HG02678 (cell line): Measurements from ENCODE around the gene AKAP8.
"Not testable (repeated sequence)": the region's sequence is repeated elsewhere in the genome, so short reads cannot be mapped to it uniquely, and the experiment has no call there.

Source experiments
- ATAC-seq: cut with Tn5 transposase; IDR thresholded peaks from one replicate; pipeline ENCODE4 v1.9.1; 2021; ENCODE audit warnings: mild to moderate bottlenecking, moderate library complexity; ENCODE audit not compliant: unreplicated experiment

Gene AKAP8

DNA sequence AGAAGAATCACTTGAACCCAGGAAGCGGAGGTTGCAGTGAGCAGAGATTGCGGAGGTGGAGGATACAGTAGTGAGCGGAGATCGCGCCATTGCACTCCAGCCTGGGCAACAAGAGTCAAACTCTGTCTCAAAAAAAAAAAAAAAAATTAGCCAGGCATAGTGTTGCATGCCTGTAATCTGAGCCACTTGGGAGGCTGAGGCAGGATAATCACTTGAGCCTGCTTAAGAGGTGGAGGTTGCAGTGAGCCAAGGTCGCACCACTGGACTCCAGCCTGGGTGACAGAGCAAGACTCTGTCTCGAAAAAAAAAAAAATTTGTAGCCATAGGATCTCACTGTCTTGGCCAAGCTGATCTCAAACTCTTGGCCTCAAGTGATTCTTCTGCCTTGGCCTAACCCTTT is 43.6 kb downstream of the AKAP8 start:
- not testable (repeated sequence) for ATAC-seq

DNA sequence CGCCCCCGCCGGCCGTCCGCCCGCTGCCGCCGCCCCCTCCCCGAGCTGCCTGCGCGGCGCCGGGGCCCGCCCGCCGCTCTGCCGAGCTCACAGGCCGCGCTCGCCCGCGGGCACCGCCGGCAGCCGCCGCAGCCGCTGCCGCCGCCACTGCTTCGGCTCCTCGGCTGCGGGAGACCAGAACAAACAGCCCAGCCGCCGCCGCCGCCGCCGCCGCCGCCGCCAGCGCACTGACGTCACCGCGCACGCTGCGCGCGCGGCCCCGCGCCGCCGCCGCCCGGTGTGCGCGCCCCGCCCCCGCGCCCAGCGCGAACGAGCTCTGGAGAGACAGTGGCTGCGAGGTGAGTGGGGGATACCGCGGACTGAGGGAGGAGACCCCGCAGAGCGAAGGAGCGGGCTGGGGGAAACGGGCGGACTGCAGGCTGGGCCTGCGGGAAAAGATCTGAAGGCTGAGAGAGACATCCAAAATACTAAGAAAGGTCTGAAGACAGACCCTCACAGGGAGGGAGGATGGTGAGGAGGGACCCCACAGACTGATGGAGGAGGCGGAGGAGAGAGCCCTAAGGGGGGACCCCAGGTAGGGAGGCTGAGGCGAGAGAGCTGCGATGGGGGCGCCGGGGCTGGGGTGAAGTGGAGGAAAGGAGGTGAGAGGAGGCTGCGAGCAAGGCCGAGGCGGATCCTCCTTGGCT is 47.1 kb downstream of the AKAP8 start, which contains the start of gene BRD4:
Gene BRD4 (minus strand): TSS at position 229 of the 686 bp plus-strand sequence. CDS start 59,440 bp downstream, outside the sequence.
- ATAC-seq: peak; percentile 59

DNA sequence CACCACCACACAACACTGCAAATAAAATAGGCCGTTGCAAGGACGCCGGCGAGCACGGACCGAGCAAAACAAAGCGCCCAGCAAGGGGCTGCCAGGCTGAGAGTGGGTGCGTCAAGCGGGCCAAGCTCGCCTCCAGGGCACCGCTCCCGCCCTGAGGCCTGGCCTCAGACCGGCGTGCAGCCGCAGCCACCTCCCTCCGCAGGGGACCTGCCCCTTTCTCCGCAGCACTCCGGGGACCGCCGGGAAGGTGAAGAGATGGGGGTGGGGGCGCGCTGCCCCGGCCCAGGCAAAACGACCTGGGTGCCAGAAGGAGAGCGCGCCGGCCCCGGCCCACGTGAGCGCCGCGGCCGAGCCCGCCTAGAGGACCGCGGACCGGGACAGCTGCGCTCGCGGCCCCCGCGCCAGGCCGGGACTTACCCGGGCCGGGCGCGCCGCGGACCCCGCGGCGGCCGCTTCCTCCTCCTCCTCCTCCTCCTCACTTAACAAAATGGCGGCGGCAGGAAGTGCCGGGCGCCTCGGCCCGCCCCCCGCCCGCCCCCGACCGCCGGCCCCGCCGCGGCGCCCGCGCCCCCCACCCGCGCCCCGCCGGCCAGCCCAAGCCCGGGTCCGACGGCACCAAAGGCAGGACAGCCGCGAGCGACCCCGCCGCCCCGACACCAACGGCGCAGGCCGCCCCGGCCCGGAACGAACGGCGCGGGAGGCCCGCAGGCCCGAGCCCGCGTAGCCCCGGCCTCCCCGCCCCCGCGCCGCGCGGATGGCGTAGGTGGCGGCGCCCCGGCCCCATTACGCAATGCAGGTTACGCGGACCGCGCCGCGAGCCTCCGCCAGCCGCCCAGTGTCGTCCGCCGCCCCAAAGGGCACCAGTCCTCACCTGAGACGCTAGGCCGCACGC is 47.9 kb downstream of the AKAP8 start:
- ATAC-seq: peak; percentile 49

DNA sequence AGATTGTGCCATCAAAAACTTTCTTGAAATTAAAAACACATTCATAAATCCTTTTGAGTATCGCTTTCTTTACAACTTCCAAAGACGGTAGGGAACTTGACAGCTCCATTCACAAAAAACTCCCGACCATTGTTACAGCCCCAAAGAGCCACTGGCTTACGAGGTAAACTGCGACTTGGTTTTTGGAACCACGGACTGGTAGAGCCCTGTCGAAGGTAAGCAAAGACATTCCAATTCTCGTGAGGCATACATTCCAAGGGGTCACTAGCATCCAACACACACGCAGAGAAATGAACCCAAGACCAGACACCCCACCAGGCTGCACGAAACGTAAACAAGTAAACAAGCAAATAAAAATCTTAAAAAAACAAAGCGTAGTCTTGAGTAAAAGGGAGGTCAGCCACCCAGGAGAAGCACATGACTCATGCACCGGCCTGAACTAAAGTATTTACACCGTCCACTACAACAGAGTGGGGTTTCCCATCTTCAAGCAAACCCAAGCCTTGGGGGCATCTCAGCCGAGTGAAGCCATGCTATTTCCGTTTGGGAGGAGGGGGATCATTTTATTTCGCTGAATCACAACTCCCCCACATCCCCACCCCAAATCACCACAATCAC is 48.7 kb downstream of the AKAP8 start:
- no peak for ATAC-seq

DNA sequence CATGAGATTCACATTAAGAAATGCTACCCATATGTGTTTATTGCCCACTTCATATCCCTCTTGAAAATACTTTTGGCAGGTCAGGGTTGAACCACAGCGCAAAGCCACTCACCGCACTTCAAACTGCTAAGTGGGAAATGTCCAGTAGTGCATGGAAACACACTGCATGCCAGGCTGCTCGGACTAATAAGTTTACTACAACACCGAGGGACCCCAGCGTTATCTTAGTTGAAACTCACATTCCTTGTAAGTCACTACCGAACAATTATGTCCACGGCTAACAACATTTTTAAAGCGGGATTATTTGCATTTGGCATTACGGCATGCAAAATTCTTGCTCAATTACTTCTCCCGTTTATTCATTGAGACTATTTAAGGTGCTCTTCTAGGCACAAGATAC is 51.3 kb downstream of the AKAP8 start:
- no peak for ATAC-seq

DNA sequence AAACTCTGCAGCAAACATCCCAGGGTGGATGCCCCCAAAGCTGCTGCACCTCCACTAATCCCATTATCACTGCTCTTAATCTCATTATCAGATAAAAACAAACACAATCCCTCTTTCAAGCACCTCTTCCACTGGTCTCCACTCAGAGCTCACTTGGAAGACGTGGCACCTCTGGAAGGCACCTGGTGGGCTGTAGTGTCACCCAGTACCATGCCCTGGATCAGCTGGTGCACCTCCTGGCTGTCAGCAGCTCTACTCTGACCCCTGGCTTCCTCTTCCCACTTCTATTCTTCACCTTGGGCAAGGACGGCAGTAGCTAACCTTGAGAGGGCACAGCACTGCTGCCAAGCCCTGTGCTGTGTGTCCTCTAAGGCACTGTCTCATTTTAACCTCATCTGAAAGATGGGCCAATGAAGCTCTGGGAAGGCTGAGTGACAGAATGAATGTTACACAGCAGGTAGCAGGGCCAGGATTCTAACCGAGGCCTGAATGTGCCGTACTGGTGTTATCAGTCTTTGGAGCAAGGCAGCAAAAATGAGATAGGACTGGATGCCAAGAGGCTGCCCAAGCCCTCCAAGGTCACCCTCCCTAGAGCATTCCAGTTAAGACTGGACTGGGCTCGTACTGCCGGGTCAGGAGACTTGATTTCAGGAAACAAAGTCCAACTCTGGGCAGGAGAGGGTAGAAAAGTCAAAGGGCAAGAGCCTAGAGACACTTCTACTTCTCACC is 54.6 kb downstream of the AKAP8 start:
- no peak for ATAC-seq

DNA sequence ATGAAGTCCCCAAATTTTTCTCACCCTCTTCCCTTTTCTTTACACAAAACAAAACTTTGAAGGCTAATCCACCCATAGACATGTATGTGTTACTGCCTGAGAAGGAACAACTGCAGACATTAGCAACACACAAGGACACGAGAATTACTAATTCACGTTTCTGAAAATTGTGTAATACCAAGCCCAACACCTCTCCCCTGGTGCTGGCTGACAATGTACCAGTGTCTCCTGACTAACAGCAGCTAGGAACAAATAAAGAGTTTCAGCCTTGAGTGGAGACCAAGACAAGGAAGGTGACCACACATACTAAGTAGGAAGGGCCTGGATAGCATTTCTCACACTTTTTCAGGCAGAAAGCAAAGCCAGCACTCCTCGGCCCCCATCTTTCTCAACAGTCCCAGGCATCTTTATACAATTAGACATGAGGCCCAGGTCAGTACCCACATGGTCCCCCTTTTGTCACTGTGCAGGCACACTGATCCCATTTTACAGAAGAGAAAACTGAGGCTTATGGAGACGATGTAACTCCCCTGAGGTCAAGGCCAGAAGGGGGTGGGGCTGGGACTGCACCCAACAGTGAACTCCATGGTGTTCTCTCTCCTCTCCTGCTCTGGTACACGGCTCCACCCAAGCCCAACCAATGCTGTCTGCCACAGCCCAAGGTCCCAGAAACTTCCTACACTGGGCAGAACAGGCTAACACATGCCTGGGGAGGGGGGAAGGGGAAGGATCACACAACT is 55.9 kb downstream of the AKAP8 start:
- no peak for ATAC-seq

DNA sequence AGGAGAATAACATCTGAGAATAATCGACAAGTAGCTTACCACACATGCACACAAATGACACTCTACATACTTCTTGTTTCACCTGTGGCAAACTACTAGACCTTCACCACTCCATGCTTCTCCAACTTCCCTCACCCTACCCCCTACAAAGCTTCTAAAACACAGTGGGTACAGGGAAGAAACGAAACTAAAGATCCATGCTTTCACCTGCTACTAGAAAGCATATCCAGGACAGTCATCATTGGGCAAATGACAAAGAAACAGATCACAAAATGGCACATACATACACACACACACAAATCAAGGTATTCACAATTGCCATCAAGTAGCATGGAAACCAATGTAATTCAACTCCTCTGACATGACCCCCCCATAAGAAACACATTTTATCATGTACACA is 57.8 kb downstream of the AKAP8 start:
- ATAC-seq: no peak

DNA sequence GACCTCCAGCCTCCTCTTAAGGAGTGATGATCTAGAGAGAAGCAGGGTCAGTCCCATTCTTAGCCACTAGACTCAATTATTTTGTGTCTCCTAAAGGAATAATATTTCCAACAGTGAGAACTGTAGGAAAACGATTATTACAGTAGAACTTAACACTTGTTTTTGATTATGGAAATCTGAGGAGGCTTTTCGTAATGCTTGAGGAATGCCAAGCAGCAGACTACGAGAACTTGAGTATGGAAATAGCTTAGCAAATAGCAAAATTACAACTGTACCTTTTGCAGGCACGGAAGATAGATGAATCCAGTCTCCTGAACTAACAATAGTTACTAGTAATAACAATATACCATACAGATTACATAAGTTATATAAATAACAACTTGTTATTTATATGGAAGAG is 59.5 kb downstream of the AKAP8 start:
- ATAC-seq: no peak

DNA sequence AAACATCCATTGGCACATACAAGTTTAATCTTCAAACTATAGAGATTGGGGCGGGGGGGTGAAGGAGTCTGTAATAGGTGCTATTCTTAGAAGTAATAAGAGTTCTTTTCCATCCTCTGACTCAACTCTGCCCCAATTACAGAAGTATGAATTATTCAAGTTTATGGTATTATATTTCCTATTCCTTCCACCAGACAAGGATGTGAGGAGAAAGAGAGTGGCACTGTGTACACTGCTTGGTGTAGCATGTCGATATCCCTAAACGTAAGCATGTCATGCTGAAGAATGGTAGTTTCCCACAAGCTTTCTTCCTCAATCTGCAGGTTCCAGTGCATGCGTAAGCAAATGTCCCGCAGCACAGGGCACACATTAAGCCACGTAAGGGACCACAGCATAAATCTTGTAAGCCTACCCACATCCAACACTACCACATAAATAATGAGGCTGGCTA is 61.3 kb downstream of the AKAP8 start:
- no peak for ATAC-seq

DNA sequence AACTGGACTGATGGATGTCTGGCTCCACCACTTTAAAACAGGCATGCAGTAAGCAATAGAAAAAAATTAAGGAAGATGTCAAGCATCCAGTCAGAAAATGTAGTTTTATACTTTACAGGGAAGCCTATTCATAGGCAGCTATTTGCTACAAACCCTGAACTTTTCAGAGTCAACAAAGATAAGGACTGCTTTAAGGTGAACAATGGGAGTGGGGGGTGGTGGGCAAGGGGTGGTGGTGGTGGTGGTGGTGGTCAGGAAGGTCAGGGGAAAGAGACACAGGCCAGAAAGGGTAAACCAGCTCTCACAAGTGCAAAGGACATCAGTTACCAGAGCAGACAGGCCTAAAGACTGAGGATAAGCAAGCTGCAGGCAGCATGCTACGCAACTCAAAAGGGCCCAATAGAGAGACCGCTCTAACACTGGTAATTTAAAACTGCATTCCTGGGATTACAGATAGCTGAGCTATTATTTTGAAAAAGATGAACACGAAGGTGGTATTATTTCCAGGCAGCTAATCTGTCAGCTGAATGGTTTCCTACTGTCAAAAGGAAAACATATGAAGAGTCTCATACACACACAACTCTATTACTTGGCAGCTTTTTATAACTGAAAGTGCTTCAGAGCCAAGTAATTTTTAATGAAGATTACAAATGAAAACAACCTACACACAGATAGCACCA is 62.1 kb downstream of the AKAP8 start:
- ATAC-seq: no peak

DNA sequence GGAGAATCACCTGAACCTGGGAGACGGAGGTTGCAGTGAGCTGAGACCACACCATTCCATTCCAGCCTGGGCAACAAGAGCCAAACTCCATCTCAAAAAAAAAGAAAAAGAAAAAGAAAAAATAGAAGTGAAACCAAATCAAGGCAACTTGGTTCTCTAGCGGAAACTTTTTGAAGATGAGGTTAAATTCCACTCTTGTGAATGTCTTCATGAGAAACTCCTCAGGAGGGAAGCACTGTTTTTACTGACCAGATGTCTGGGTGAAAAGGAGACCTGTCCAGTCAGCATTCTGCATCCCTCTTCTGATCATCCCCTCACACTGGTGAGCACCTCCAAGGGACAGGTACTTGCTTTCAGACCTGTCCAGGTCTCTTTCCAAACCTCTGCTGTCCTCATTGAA is 63.1 kb downstream of the AKAP8 start:
- no peak for ATAC-seq

DNA sequence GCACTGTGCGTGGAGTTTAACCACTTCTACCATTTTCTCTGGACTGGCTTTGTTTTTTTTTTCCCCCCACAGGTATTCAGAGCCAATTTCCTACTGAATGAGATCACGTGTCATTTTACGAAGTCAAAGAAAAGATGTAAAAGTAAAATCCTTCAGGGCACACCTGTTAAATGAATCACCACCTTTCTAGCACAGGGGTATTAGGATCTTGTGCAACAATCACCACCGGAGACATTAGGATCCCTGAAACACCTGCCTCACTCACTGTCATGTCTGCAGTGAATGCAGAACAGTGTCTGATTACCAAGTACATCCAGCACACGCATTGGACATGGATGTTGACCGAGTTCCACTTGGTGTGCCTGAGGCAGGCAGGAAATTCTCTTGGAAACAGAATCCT is 64.5 kb downstream of the AKAP8 start:
- ATAC-seq: no peak

DNA sequence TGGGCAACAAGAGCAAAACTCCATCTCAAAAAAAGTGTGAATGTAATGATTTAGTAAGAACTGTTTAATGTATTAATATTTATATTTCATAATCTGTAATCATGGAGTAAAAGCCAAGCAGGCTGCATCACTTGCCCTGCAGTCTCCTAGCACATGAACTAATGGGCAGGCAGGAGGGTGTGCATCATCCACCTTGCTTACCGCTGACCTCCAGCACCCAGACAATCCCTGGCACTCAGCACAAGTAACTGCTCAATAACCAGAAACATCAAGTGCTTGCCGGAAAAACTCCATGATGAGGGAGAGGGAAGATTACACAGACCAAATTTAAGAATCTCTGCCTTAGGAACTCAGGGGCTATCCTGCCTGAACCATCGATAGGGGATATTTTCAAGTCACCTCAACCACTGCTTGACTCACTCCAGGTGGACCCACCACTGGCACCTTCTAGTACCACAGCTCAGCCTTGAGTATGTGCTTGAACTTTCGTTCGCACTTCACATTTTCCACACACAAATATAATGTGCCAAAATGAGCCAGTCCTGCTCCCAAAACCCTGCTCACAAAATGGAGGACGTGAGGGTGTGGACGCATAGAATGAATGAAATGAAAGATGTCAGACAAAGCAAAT is 65.8 kb downstream of the AKAP8 start:
- ATAC-seq: no peak

DNA sequence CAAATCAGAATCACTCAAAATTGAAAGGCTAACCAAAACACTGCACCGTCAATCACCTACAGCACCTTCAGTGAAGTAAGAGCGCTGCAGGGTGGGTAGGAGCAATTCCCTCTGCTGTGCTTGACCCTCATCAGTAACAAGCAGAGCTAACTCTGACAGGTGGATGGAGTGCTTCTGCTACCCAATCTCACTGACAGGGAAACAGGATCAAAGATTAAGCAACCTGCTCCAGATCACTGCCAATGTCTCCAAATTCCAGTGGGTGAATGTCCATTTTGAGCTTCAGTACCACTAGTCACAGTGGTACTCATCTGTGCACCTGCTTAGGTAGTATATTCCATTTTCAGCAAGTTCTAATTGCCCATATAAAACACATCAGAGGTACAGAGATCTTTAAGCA is 72.4 kb downstream of the AKAP8 start:
- ATAC-seq: no peak

DNA sequence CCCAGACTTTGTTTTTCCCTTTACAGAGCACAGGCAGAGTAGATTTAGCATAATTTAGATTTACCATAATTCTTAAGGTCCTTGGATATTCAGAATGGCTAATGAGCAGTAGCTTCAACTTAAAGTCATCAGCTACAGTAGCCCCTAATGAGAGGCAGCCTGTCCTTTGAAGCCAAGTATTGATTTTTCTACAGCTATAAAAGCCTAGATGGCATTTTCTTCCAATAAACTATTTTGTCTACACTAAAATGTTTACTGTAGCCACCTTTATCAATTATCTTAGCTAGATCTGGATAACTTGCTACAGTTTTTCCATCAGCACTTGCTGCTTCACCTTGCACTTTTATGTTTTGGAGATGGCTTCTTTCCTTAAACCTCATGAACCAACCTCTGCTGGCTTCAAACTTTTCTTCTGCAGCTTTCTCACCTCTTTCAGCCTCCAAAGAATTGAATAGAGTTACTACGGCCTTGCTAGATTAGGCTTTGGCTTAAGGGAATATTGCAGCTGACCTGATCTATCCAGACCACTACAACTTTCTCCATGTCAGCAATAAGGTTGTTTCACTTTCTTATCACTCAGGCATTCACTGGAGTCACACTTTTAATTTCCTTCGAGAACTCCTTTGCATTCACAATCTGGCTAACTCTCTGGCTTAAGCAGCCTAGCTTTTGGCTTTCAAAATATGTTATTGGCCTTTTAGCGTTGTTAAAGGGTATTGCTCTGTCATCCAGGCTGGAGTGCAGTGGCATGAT is 73.8 kb downstream of the AKAP8 start:
- ATAC-seq: no peak

DNA sequence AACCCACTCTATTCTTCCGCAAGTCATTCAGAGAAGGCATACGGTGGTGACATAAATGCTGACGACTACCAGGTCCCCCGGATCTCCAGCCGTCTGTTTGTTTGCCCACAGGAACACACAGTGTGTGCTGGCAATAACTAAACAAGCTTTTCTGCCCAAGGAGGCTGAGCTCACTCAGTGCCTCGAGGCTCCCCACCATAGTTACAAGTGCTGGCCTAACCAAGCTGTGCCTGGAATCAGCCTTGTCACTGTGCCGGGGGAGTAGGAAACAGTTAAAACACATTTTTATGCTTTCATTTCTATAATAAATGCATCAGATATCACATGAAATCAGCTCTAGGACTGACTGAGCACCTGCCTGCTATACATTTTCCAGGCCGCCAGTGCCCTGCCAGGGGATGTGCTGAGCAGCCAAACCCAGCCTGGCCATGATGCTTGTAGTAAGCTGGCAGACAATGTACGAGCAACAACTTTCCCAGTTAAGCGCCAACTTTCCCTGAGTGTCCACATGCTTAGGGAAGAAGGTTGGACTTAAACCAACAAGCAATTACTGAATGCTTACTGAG is 75.4 kb downstream of the AKAP8 start:
- ATAC-seq: no peak
